GM12891 (cell line): Measurements from ENCODE around the gene TBC1D1.

Experiments
- PAX5 ChIP-seq: IDR thresholded peaks from 2 replicates; pipeline ENCODE4 v1.6.1; 2011; ENCODE audit warnings: low read length, moderate library complexity, mild to moderate bottlenecking; ENCODE audit not compliant: insufficient read depth, severe bottlenecking
- POLR2A ChIP-seq: IDR thresholded peaks from 2 replicates; pipeline ENCODE4 v1.6.1; 2011; ENCODE audit warnings: low read depth, low read length, control low read depth
- POLR2AphosphoS5 ChIP-seq: IDR thresholded peaks from 2 replicates; pipeline ENCODE4 v1.6.1; 2011; ENCODE audit warnings: low read depth, low read length, control low read depth
- POU2F2 ChIP-seq: IDR thresholded peaks from 2 replicates; pipeline ENCODE4 v1.6.1; 2011; ENCODE audit warnings: low read depth, mild to moderate bottlenecking, control low read depth, low read length, moderate library complexity
- SPI1 ChIP-seq: IDR thresholded peaks from 2 replicates; pipeline ENCODE4 v1.6.1; 2011; ENCODE audit warnings: low read depth, low read length, control low read depth
- TAF1 ChIP-seq: IDR thresholded peaks from 2 replicates; pipeline ENCODE4 v1.6.1; 2011; ENCODE audit warnings: low read depth, low read length, control low read depth

DNA sequence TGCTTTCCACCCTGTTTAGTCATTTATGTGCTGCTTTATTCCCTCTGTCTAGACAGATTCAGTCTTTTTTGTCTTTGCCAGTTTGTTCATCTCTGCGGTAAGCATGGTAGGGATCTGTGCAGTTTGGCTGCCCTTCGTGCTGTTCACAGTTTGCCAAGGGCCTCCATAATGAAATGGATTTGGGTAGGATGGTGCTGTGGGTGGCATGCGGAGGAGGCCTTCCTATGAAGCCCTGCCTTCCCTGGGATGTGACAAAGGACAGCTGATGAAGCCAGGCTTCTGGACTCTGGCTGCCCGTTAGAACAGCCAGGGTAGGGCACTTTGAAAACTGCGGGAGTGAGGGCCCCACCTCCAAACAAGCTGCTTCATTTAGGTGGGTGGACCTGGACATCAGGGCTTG, 116.8 kb downstream of the TBC1D1 start:
- TF ChIP-seq POLR2A (no peak), SPI1 (no peak), PAX5 (no peak), POLR2AphosphoS5 (no peak), TAF1 (no peak), POU2F2 (no peak)
